HEK293 (cell line): ENCODE data around the gene CRYBG2.

Experiments
- CTCF ChIP-seq: fragments of 450-650 bp; formaldehyde crosslinking; IDR thresholded peaks from 2 replicates; pipeline ENCODE4 v1.5.1; 2016; ENCODE audit warnings: missing biosample characterization, missing genetic modification characterization
- KLF1 ChIP-seq: fragments of 450-650 bp; formaldehyde crosslinking; IDR thresholded peaks from 2 replicates; pipeline ENCODE4 v1.5.1; 2016; ENCODE audit warnings: missing biosample characterization, missing genetic modification characterization
- KLF16 ChIP-seq: fragments of 450-650 bp; formaldehyde crosslinking; IDR thresholded peaks from 2 replicates; pipeline ENCODE4 v1.5.1; 2017; ENCODE audit warnings: missing biosample characterization, missing genetic modification characterization
- MZF1 ChIP-seq: fragments of 450-650 bp; formaldehyde crosslinking; IDR thresholded peaks from 2 replicates; pipeline ENCODE4 v1.5.1; 2017; ENCODE audit warnings: missing biosample characterization, missing genetic modification characterization, borderline replicate concordance
- ZNF248 ChIP-seq: fragments of 450-650 bp; formaldehyde crosslinking; IDR thresholded peaks from 2 replicates; pipeline ENCODE4 v1.5.1; 2017; ENCODE audit warnings: missing biosample characterization, missing genetic modification characterization
- ZNF639 ChIP-seq: fragments of 450-650 bp; formaldehyde crosslinking; IDR thresholded peaks from 2 replicates; pipeline ENCODE4 v1.5.1; 2016; ENCODE audit warnings: missing biosample characterization, missing genetic modification characterization
- ZNF660 ChIP-seq: fragments of 450-650 bp; IDR thresholded peaks from 2 replicates; pipeline ENCODE4 v1.5.1; 2018; ENCODE audit warnings: missing biosample characterization, mild to moderate bottlenecking, missing genetic modification characterization
- ZNF707 ChIP-seq: fragments of 450-650 bp; formaldehyde crosslinking; IDR thresholded peaks from 2 replicates; pipeline ENCODE4 v1.5.1; 2016; ENCODE audit warnings: missing biosample characterization, missing genetic modification characterization

GRCh38 chr1:26350701-26351589, 3.0 kb downstream of the CRYBG2 start:
- TF ChIP-seq CTCF (no peak), ZNF639 (no peak), ZNF248 (no peak), KLF16 (no peak), ZNF707 (tag by site-specific recombination) (no peak), MZF1 (tag by site-specific recombination) (no peak), ZNF660 (tag by site-specific recombination) (no peak), KLF1 (tag by site-specific recombination) (no peak)
